CD14-positive monocyte (primary cell): Measurements from ENCODE around the gene GRIN2C. TPM values are rescaled to one million over a fixed set of nuclear protein-coding genes. Genes with fewer than 3 reads are reported as not detected.

Experiments
- DNase-seq, 3 donors: peaks; one replicate each; pipeline ENCODE4 v3.0.0-alpha.2; 2011 to 2022
- H2AFZ ChIP-seq: 2 replicates; pipeline ENCODE4 v1.6.0; 2012; ENCODE audit warnings: mild to moderate bottlenecking, low read depth, low read length, inconsistent platforms; ENCODE audit not compliant: insufficient read depth, poor library complexity, severe bottlenecking
- H3K27ac ChIP-seq, 2 donors: 1 replicate in 1 of 2; 2 replicates in 1 of 2; pipeline ENCODE4 v1.5.1; 2012 to 2013; ENCODE audit warnings: low read length in 2 of 2, control low read depth in 1 of 2, inconsistent platforms in 1 of 2, low read depth in 1 of 2, mild to moderate bottlenecking in 1 of 2
- H3K27me3 ChIP-seq, 2 donors: one replicate each; pipeline versions ENCODE4 v1.6.0 to v1.6.1; 2011 to 2013; ENCODE audit warnings: low read length in 2 of 2; ENCODE audit not compliant: control insufficient read depth in 2 of 2, insufficient read depth in 2 of 2
- H3K36me3 ChIP-seq, 2 donors: replicated peaks in 1 of 2; 1 replicate in 1 of 2; 2 replicates in 1 of 2; pipeline versions ENCODE4 v1.5.1 to v1.6.1; 2012 to 2013; ENCODE audit warnings: low read length in 2 of 2, control low read depth in 1 of 2, inconsistent platforms in 1 of 2, mild to moderate bottlenecking in 1 of 2; ENCODE audit not compliant: insufficient read depth in 2 of 2, control insufficient read depth in 1 of 2
- H3K4me1 ChIP-seq, 2 donors: 1 replicate in 1 of 2; 2 replicates in 1 of 2; pipeline versions ENCODE4 v1.5.1 to v1.6.1; 2012 to 2013; ENCODE audit warnings: low read length in 2 of 2, control low read depth in 1 of 2, inconsistent platforms in 1 of 2, mild to moderate bottlenecking in 1 of 2, moderate library complexity in 1 of 2; ENCODE audit not compliant: insufficient read depth in 2 of 2, control insufficient read depth in 1 of 2
- H3K4me2 ChIP-seq: replicated peaks from 2 replicates; pipeline ENCODE3; 2012; ENCODE audit warnings: low read length, moderate library complexity, mild to moderate bottlenecking; ENCODE audit not compliant: poor library complexity, severe bottlenecking; ENCODE audit errors: extremely low read depth
- H3K4me3 ChIP-seq, 3 experiments: fragments of 200-600 bp in 1 of 3; sonication (generic) in 1 of 3; replicated peaks in 1 of 3; 1 replicate in 2 of 3; 2 replicates in 1 of 3; pipeline ENCODE4 v1.5.1; 2011 to 2013; ENCODE audit warnings: low read length in 3 of 3, mild to moderate bottlenecking in 3 of 3, control low read depth in 2 of 3, low read depth in 2 of 3, inconsistent platforms in 1 of 3, moderate library complexity in 1 of 3
- H3K79me2 ChIP-seq: 2 replicates; pipeline ENCODE4 v1.6.0; 2012; ENCODE audit warnings: mild to moderate bottlenecking, control low read depth, inconsistent platforms, low read length, moderate library complexity; ENCODE audit not compliant: insufficient read depth
- H3K9ac ChIP-seq: 2 replicates; pipeline ENCODE4 v1.6.0; 2017; ENCODE audit warnings: low read length, mild to moderate bottlenecking; ENCODE audit not compliant: insufficient read depth, poor library complexity, severe bottlenecking
- H3K9me3 ChIP-seq, 2 donors: replicated peaks in 1 of 2; 1 replicate in 1 of 2; 2 replicates in 1 of 2; pipeline versions ENCODE4 v1.5.1 to v1.6.1; 2012 to 2013; ENCODE audit warnings: low read length in 2 of 2, control low read depth in 1 of 2; ENCODE audit not compliant: control insufficient read depth in 1 of 2, insufficient read depth in 1 of 2
- H4K20me1 ChIP-seq: 2 replicates; pipeline ENCODE4 v1.6.0; 2012; ENCODE audit warnings: mild to moderate bottlenecking, low read length, control low read depth, moderate library complexity; ENCODE audit not compliant: insufficient read depth
- H3K27ac Mint-ChIP-seq, 7 donors: one replicate each; pipeline ENCODE4 v1.8.0; 2020; ENCODE audit warnings: mild to moderate bottlenecking in 7 of 7, mixed read lengths in 7 of 7, moderate library complexity in 6 of 7, inconsistent platforms in 2 of 7
- H3K27me3 Mint-ChIP-seq, 3 donors: one replicate each; pipeline ENCODE4 v1.8.0; 2021 to 2022; ENCODE audit warnings: low read depth in 3 of 3, mild to moderate bottlenecking in 3 of 3, mixed read lengths in 3 of 3, moderate library complexity in 3 of 3, inconsistent platforms in 1 of 3
- H3K36me3 Mint-ChIP-seq, 2 donors: one replicate each; pipeline ENCODE4 v1.8.0; 2020; ENCODE audit warnings: mixed read lengths in 2 of 2, inconsistent platforms in 1 of 2, mild to moderate bottlenecking in 1 of 2
- H3K4me1 Mint-ChIP-seq: one replicate; pipeline ENCODE4 v1.8.0; 2020; ENCODE audit warnings: mild to moderate bottlenecking, mixed read lengths
- H3K4me3 Mint-ChIP-seq, 2 donors: one replicate each; pipeline ENCODE4 v1.8.0; 2020; ENCODE audit warnings: mild to moderate bottlenecking in 2 of 2, mixed read lengths in 2 of 2, moderate library complexity in 1 of 2
- H3K9me3 Mint-ChIP-seq, 7 donors: one replicate each; pipeline ENCODE4 v1.8.0; 2020 to 2022; ENCODE audit warnings: mixed read lengths in 7 of 7, mild to moderate bottlenecking in 6 of 7, moderate library complexity in 6 of 7, inconsistent platforms in 2 of 7
- CTCF ChIP-seq: fragments of 200-600 bp; IDR thresholded peaks from one replicate; pipeline ENCODE4 v1.8.0; 2022; ENCODE audit warnings: antibody characterized with exemption, mild to moderate bottlenecking
- WGBS: methylation state at CpG from one replicate; pipeline ENCODE4 v1.1.5; 2013; ENCODE audit warnings: missing lambda C conversion rate; ENCODE audit not compliant: insufficient coverage; 5-methylcytosine and 5-hydroxymethylcytosine counted together
- intact Hi-C, 2 donors: fragments of 100-400 bp; cut with micrococcal nuclease; formaldehyde crosslinking; loops; one replicate each; pipeline versions ENCODE4 v1.15.0 to v1.15.1; 2023
- polyA plus RNA-seq, 3 donors: library from polyadenylated mRNA; depleted of rRNA in 1 of 3; unstranded in 2 of 3; stranded (reverse) in 1 of 3; fragments of 300-500 nt in 2 of 3; fragments of >200 nt in 1 of 3; fragmentation: Illumina TruSeq in 2 of 3; gene quantifications; 1 replicate in 2 of 3; 2 replicates in 1 of 3; pipeline ENCODE4 v1.2.3, GENCODE V29; 2012 to 2021

Gene GRIN2C
- polyA plus RNA-seq, 3 donors = 0.04 TPM; not detected in 2

- H3K27ac ChIP-seq = no peak overlapping the region
- no peak overlapping the region for H3K9ac ChIP-seq
- TF ChIP-seq CTCF = no peak
- H3K9me3 ChIP-seq = no peaks in the 10 kb centered on the region
- H3K4me3 Mint-ChIP-seq = no peak overlapping the region
- H2AFZ ChIP-seq = no peak overlapping the region
- peaks cover 94 to 99% of the 10 kb centered on the region in 2 donors for H3K36me3 Mint-ChIP-seq
- no peak overlapping the region for H3K4me3 ChIP-seq
- intact Hi-C loops = no loop called here
- H3K27me3 ChIP-seq = no peaks in the 10 kb centered on the region
- DNase-seq = no peak
- no peaks in the 10 kb centered on the region for H3K4me1 Mint-ChIP-seq
- H3K27me3 Mint-ChIP-seq = peaks cover 2 to 4% (median 2%) of the 10 kb centered on the region in 3 donors
- H3K9me3 Mint-ChIP-seq = no peaks in the 10 kb centered on the region
- H3K27ac Mint-ChIP-seq = peak overlapping the region in 1 of 7 donors; percentile 6
- peaks cover 51% of the 10 kb centered on the region for H4K20me1 ChIP-seq
- 100% methylated on average over 3 of the region's 7 CpGs for WGBS
- no peak overlapping the region for H3K4me2 ChIP-seq
- H3K4me1 ChIP-seq = no peaks in the 10 kb centered on the region
- no peaks in the 10 kb centered on the region for H3K79me2 ChIP-seq
- peaks cover 91 to 100% of the 10 kb centered on the region in 2 donors for H3K36me3 ChIP-seq
Measured at GRCh38 chr17:74800531-74800930, 59.2 kb downstream of the GRIN2C start.

- no peak overlapping the region for H3K4me3 ChIP-seq
- no peak overlapping the region for H3K4me2 ChIP-seq
- intact Hi-C loops = no loop called here
- no peak overlapping the region for H2AFZ ChIP-seq
- no peaks in the 10 kb centered on the region for H3K9me3 ChIP-seq
- H4K20me1 ChIP-seq = peaks cover 37% of the 10 kb centered on the region
- no peaks in the 10 kb centered on the region for H3K27me3 ChIP-seq
- H3K4me1 ChIP-seq = no peaks in the 10 kb centered on the region
- TF ChIP-seq CTCF = no peak
- H3K9ac ChIP-seq = no peak overlapping the region
- Mint-ChIP-seq H3K4me3 (no peak overlapping the region), H3K27ac (no peak overlapping the region), H3K9me3 (no peaks in the 10 kb centered on the region), H3K27me3 (peaks cover 0 to 2% (median 0%) of the 10 kb centered on the region in 3 donors), H3K36me3 (peaks cover 94 to 99% of the 10 kb centered on the region in 2 donors), H3K4me1 (no peaks in the 10 kb centered on the region)
- H3K36me3 ChIP-seq = peaks cover 94 to 100% of the 10 kb centered on the region in 2 donors
- 98% methylated on average over 13 of the region's 14 CpGs for WGBS
- DNase-seq = no peak
- H3K79me2 ChIP-seq = no peaks in the 10 kb centered on the region
- no peak overlapping the region for H3K27ac ChIP-seq
Measured at GRCh38 chr17:74799097-74799496, 60.6 kb downstream of the GRIN2C start.
